Measurements from ENCODE around the gene WDR33.

- TF ChIP-seq EZH2 (IDR thresholded peaks at IDR 0.05; ENCODE audit: insufficient read depth, poor library complexity, severe bottlenecking), result no peak
- no peak for TF ChIP-seq EZH2phosphoT487 (IDR thresholded peaks at IDR 0.05; ENCODE audit: insufficient read depth, low read depth)
Measured at GRCh38 chr2:127770973-127771735, 39.8 kb downstream of the WDR33 start.

All from GM23248 (cell line).